Caco-2 (cell line): ENCODE measurements around the gene PPP1R3G. TPM values are rescaled to one million over a fixed set of nuclear protein-coding genes. Genes with fewer than 3 reads are reported as not detected.

Experiments
- BruUV-seq: library from RNA; stranded (reverse); fragments of 400-500 nt; replicated peaks from 2 replicates; lab custom pipeline; 2021; lab: Mats Ljungman, UMichigan
- CTCF ChIA-PET: fragments of 300-600 bp; sonication (Branson Sonifier 250); formaldehyde crosslinking; loops from one replicate; lab custom pipeline; 2022; ENCODE audit warnings: antibody characterized with exemption; lab: Charles Lee
- POLR2A ChIA-PET: fragments of 300-600 bp; sonication (Branson Sonifier 250); formaldehyde crosslinking; loops from one replicate; lab custom pipeline; 2022; ENCODE audit warnings: antibody characterized with exemption; lab: Charles Lee
- DNase-seq, 2 experiments: peaks; one replicate each; pipeline versions ENCODE4 v3.0.0 to v3.0.0-alpha.2; 2020 to 2022
- H3K27me3 ChIP-seq: replicated peaks from 2 replicates; pipeline ENCODE4 v1.6.0; 2011; ENCODE audit warnings: low read length; ENCODE audit not compliant: control insufficient read depth, insufficient read depth
- H3K36me3 ChIP-seq: 2 replicates; pipeline ENCODE4 v1.5.1; 2011; ENCODE audit warnings: low read length; ENCODE audit not compliant: control insufficient read depth, insufficient read depth
- H3K4me1 ChIP-seq: fragments of 250-450 bp; sonication (Bioruptor Pico); 2 replicates; pipeline ENCODE4 v1.5.1; 2020; ENCODE audit warnings: mild to moderate bottlenecking
- H3K4me3 ChIP-seq: 2 replicates; pipeline ENCODE4 v1.5.1; 2011; ENCODE audit warnings: low read depth, mild to moderate bottlenecking, control low read depth, low read length
- H3K9me3 ChIP-seq: fragments of 250-450 bp; sonication (Bioruptor Pico); 2 replicates; pipeline ENCODE4 v1.5.1; 2020; ENCODE audit warnings: mild to moderate bottlenecking, moderate library complexity
- H3K27ac Mint-ChIP-seq: one replicate; pipeline ENCODE4 v1.8.0; 2022; ENCODE audit warnings: mixed read lengths; ENCODE audit not compliant: unreplicated experiment
- H3K27me3 Mint-ChIP-seq: one replicate; pipeline ENCODE4 v1.8.0; 2022; ENCODE audit warnings: mixed read lengths; ENCODE audit not compliant: insufficient read depth, unreplicated experiment
- H3K36me3 Mint-ChIP-seq: one replicate; pipeline ENCODE4 v1.8.0; 2022; ENCODE audit warnings: mild to moderate bottlenecking, mixed read lengths; ENCODE audit not compliant: insufficient read depth, unreplicated experiment
- H3K4me1 Mint-ChIP-seq: one replicate; pipeline ENCODE4 v1.8.0; 2022; ENCODE audit warnings: low read depth, mixed read lengths; ENCODE audit not compliant: unreplicated experiment
- H3K4me3 Mint-ChIP-seq: one replicate; pipeline ENCODE4 v1.8.0; 2022; ENCODE audit warnings: mild to moderate bottlenecking, moderate library complexity, mixed read lengths; ENCODE audit not compliant: unreplicated experiment
- H3K9me3 Mint-ChIP-seq: one replicate; pipeline ENCODE4 v1.8.0; 2022; ENCODE audit warnings: mixed read lengths; ENCODE audit not compliant: unreplicated experiment
- CTCF ChIP-seq, 2 experiments: fragments of 200-600 bp in 1 of 2; IDR thresholded peaks; 1 replicate in 1 of 2; 2 replicates in 1 of 2; pipeline versions ENCODE4 v1.5.1 to v1.8.0; 2011 to 2022; ENCODE audit warnings: antibody characterized with exemption in 1 of 2, control low read depth in 1 of 2, inconsistent platforms in 1 of 2, low read depth in 1 of 2, low read length in 1 of 2, mild to moderate bottlenecking in 1 of 2, moderate library complexity in 1 of 2; ENCODE audit not compliant: insufficient read depth in 1 of 2, severe bottlenecking in 1 of 2, unreplicated experiment in 1 of 2
- intact Hi-C: fragments of 100-400 bp; cut with micrococcal nuclease; formaldehyde crosslinking; loops from one replicate; pipeline ENCODE4 v1.10.0; 2022; ENCODE audit not compliant: unreplicated experiment
- total RNA-seq: library from RNA; stranded (reverse); gene quantifications from 2 replicates; pipeline ENCODE4 v1.2.3, GENCODE V29; 2022

The PPP1R3G gene
- total RNA-seq, 1 experiment from 2014 or later, result 0.18 TPM

- no peak for TF ChIP-seq CTCF (IDR thresholded peaks at IDR 0.05; ENCODE audit: insufficient read depth in 1 of 2, low read depth in 1 of 2, low read length in 1 of 2, severe bottlenecking in 1 of 2, unreplicated experiment in 1 of 2)
- ChIA-PET CTCF (no interaction called here), POLR2A (no interaction called here)
- Mint-ChIP-seq H3K36me3 (no peaks in the 10 kb centered on the region), H3K4me1 (peaks cover 7% of the 10 kb centered on the region), H3K27me3 (peaks cover 6% of the 10 kb centered on the region), H3K4me3 (no peak overlapping the region), H3K27ac (no peak overlapping the region), H3K9me3 (no peaks in the 10 kb centered on the region)
- H3K4me3 ChIP-seq, result no peak overlapping the region
- intact Hi-C loops, result loop anchor here (5.0 kb wide), 1 partner anchor 48 kb away; no protein-coding TSS in a partner anchor
- no peaks in the 10 kb centered on the region for H3K9me3 ChIP-seq
- no TSS peak for BruUV-seq
- H3K27me3 ChIP-seq, result no peaks in the 10 kb centered on the region
- DNase-seq, result no peak
- H3K4me1 ChIP-seq, result 0 out of 2 replicates have a peak, but pooled peaks cover 2% of the 10 kb centered on the region
- H3K36me3 ChIP-seq, result no peaks in the 10 kb centered on the region
Observed at GRCh38 chr6:5079692-5080091, 5.4 kb upstream of the PPP1R3G start.

- Mint-ChIP-seq H3K27me3 (peaks cover 3% of the 10 kb centered on the region), H3K36me3 (no peaks in the 10 kb centered on the region), H3K9me3 (no peaks in the 10 kb centered on the region), H3K4me3 (no peak overlapping the region), H3K27ac (no peak overlapping the region), H3K4me1 (peaks cover 7% of the 10 kb centered on the region)
- ChIA-PET POLR2A (no interaction called here), CTCF (no interaction called here)
- no peak for DNase-seq
- no peaks in the 10 kb centered on the region for H3K36me3 ChIP-seq
- H3K27me3 ChIP-seq, result no peaks in the 10 kb centered on the region
- no peak overlapping the region for H3K4me3 ChIP-seq
- no peak for TF ChIP-seq CTCF (IDR thresholded peaks at IDR 0.05; ENCODE audit: insufficient read depth in 1 of 2, low read depth in 1 of 2, low read length in 1 of 2, severe bottlenecking in 1 of 2, unreplicated experiment in 1 of 2)
- no peaks in the 10 kb centered on the region for H3K9me3 ChIP-seq
- no TSS peak for BruUV-seq
- intact Hi-C loops, result loop anchor here (5.0 kb wide), 1 partner anchor 47 kb away; no protein-coding TSS in a partner anchor
- 0 out of 2 replicates have a peak, but pooled peaks cover 2% of the 10 kb centered on the region for H3K4me1 ChIP-seq
Observed at GRCh38 chr6:5080574-5080973, 4.6 kb upstream of the PPP1R3G start.

- no peaks in the 10 kb centered on the region for H3K36me3 ChIP-seq
- Mint-ChIP-seq H3K27me3 (peaks cover 3% of the 10 kb centered on the region), H3K4me3 (no peak overlapping the region), H3K4me1 (peaks cover 7% of the 10 kb centered on the region), H3K9me3 (no peaks in the 10 kb centered on the region), H3K27ac (no peak overlapping the region), H3K36me3 (no peaks in the 10 kb centered on the region)
- ChIA-PET CTCF (no interaction called here), POLR2A (no interaction called here)
- no peak for DNase-seq
- no TSS peak for BruUV-seq
- intact Hi-C loops, result loop anchor here (5.0 kb wide), 1 partner anchor 46 kb away; no protein-coding TSS in a partner anchor
- no peaks in the 10 kb centered on the region for H3K9me3 ChIP-seq
- TF ChIP-seq CTCF (IDR thresholded peaks at IDR 0.05; ENCODE audit: insufficient read depth in 1 of 2, low read depth in 1 of 2, low read length in 1 of 2, severe bottlenecking in 1 of 2, unreplicated experiment in 1 of 2), result no peak
- H3K4me3 ChIP-seq, result no peak overlapping the region
- H3K4me1 ChIP-seq, result 0 out of 2 replicates have a peak, but pooled peaks cover 2% of the 10 kb centered on the region
- no peaks in the 10 kb centered on the region for H3K27me3 ChIP-seq
Observed at GRCh38 chr6:5081182-5081581, 4.0 kb upstream of the PPP1R3G start.
